Right kidney (tissue), 9 donors: ENCODE measurements around the gene RPL39.
A peak's percentile ranks its signal among the peaks of the same experiment; 100 is the strongest.
"Not testable (repeated sequence)": the region's sequence is repeated elsewhere in the genome, so short reads cannot be mapped to it uniquely, and the experiment has no call there.

Source experiments
- DNase-seq: peaks from one replicate; pipeline ENCODE4 v3.0.0-alpha.2; 2016
- long read RNA-seq, 8 donors: transcript quantifications; one replicate each; lab custom pipeline, GENCODE V29; 2026

RPL39 gene
- long read RNA-seq, donor 1, transcript RPL39-202 (2 exons, 1,915 nt) = minor isoform, 15 of 423 reads
- long read RNA-seq, donor 1, transcript RPL39-201 (3 exons, 401 nt) = major isoform, 380 of 423 reads
- long read RNA-seq, donor 1, partial matches to known transcripts = 28 of 423 reads
- long read RNA-seq, donor 1, other reads (novel, unspliced or antisense) = 0 of 423 reads
- long read RNA-seq, donor 2, transcript RPL39-202 (2 exons, 1,915 nt) = minor isoform, 20 of 259 reads
- long read RNA-seq, donor 2, transcript RPL39-201 (3 exons, 401 nt) = major isoform, 239 of 259 reads
- long read RNA-seq, donor 2, partial matches to known transcripts = 0 of 259 reads
- long read RNA-seq, donor 2, other reads (novel, unspliced or antisense) = 0 of 259 reads
- long read RNA-seq, donor 3, transcript RPL39-201 (3 exons, 401 nt) = major isoform, 101 of 108 reads
- long read RNA-seq, donor 3, transcript RPL39-202 (2 exons, 1,915 nt) = minor isoform, 7 of 108 reads
- long read RNA-seq, donor 3, partial matches to known transcripts = 0 of 108 reads
- long read RNA-seq, donor 3, other reads (novel, unspliced or antisense) = 0 of 108 reads
- long read RNA-seq, donor 4, transcript RPL39-201 (3 exons, 401 nt) = major isoform, 188 of 209 reads
- long read RNA-seq, donor 4, transcript RPL39-202 (2 exons, 1,915 nt) = minor isoform, 7 of 209 reads
- long read RNA-seq, donor 4, partial matches to known transcripts = 14 of 209 reads
- long read RNA-seq, donor 4, other reads (novel, unspliced or antisense) = 0 of 209 reads
- long read RNA-seq, donor 5, transcript RPL39-201 (3 exons, 401 nt) = major isoform, 254 of 271 reads
- long read RNA-seq, donor 5, transcript RPL39-202 (2 exons, 1,915 nt) = minor isoform, 8 of 271 reads
- long read RNA-seq, donor 5, partial matches to known transcripts = 9 of 271 reads
- long read RNA-seq, donor 5, other reads (novel, unspliced or antisense) = 0 of 271 reads
- long read RNA-seq, donor 6, transcript RPL39-202 (2 exons, 1,915 nt) = minor isoform, 10 of 151 reads
- long read RNA-seq, donor 6, transcript RPL39-201 (3 exons, 401 nt) = major isoform, 135 of 151 reads
- long read RNA-seq, donor 6, partial matches to known transcripts = 6 of 151 reads
- long read RNA-seq, donor 6, other reads (novel, unspliced or antisense) = 0 of 151 reads
- long read RNA-seq, donor 7, transcript RPL39-202 (2 exons, 1,915 nt) = minor isoform, 18 of 304 reads
- long read RNA-seq, donor 7, transcript RPL39-201 (3 exons, 401 nt) = major isoform, 273 of 304 reads
- long read RNA-seq, donor 7, partial matches to known transcripts = 13 of 304 reads
- long read RNA-seq, donor 7, other reads (novel, unspliced or antisense) = 0 of 304 reads
- long read RNA-seq, donor 8, transcript RPL39-202 (2 exons, 1,915 nt) = minor isoform, 10 of 171 reads
- long read RNA-seq, donor 8, transcript RPL39-201 (3 exons, 401 nt) = major isoform, 156 of 171 reads
- long read RNA-seq, donor 8, partial matches to known transcripts = 5 of 171 reads
- long read RNA-seq, donor 8, other reads (novel, unspliced or antisense) = 0 of 171 reads

- peak; percentile 89 for DNase-seq
Measured at GRCh38 chrX:119791437-119792231, at the start of gene RPL39. Gene RPL39 (minus strand): TSS chrX:119791630. CDS start chrX:119791576, 54 bp downstream.

GRCh38 chrX:119833905-119834304 lies 42.5 kb upstream of the RPL39 start:
- no peak for DNase-seq

- DNase-seq = no peak
Measured at GRCh38 chrX:119828446-119828845, 37.0 kb upstream of the RPL39 start.

- DNase-seq = no peak
Measured at GRCh38 chrX:119826399-119826959, 35.0 kb upstream of the RPL39 start.

- not testable (repeated sequence) for DNase-seq
Measured at GRCh38 chrX:119824221-119824620, 32.8 kb upstream of the RPL39 start.

GRCh38 chrX:119821703-119822102 lies 30.3 kb upstream of the RPL39 start:
- DNase-seq = not testable (repeated sequence)

GRCh38 chrX:119817130-119817690 lies 25.8 kb upstream of the RPL39 start:
- no peak for DNase-seq

- DNase-seq = no peak
Measured at GRCh38 chrX:119816300-119816699, 24.9 kb upstream of the RPL39 start.

GRCh38 chrX:119809185-119809666 lies 17.8 kb upstream of the RPL39 start:
- no peak for DNase-seq

GRCh38 chrX:119808461-119808860 lies 17.0 kb upstream of the RPL39 start:
- DNase-seq = not testable (repeated sequence)

GRCh38 chrX:119802546-119802945 lies 11.1 kb upstream of the RPL39 start:
- DNase-seq = no peak

GRCh38 chrX:119801253-119802221 lies 10.1 kb upstream of the RPL39 start:
- no peak for DNase-seq

- DNase-seq = no peak
Measured at GRCh38 chrX:119790977-119791436, 423 bp downstream of the RPL39 start.

GRCh38 chrX:119784747-119785446 lies 6.5 kb downstream of the RPL39 start:
- no peak for DNase-seq

GRCh38 chrX:119783026-119783425 lies 8.4 kb downstream of the RPL39 start:
- DNase-seq = no peak

- DNase-seq = no peak
Measured at GRCh38 chrX:119778829-119779228, 12.6 kb downstream of the RPL39 start.

GRCh38 chrX:119775517-119776238 lies 15.8 kb downstream of the RPL39 start:
- no peak for DNase-seq
